ENCODE data around the gene RHOT1. TPM values are rescaled to one million over a fixed set of nuclear protein-coding genes. Genes with fewer than 3 reads are reported as not detected.

Gene RHOT1
- total RNA-seq, 1 experiment from 2014 or later, result 39.1 TPM

DNA sequence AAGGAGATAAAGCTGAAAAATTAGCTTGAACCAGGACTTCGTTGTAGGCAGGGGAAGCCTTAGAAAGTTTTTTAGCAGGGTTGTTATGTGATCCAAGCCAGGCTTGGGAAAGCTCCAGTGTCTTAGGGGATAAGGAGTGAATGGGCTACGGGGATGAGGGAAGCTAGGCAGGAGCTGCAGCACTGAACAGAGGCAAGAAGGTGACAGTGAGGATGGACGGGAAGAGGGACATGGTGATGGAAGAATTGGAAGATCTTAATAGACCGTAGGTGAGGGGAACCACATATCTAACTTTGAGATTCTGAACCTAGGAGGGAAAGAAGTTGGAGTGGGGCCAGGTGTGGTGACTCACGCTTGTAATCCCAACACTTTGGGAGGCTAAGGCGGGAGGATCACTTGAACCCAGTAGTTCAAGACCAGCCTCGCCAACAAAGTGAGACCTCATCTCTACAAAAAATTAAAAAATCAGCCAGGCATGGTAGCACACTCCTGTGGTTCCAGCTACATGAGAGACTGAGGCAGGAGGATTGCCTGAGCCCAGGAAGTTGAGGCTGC, 126.5 kb downstream of the RHOT1 start:
- DNase-seq (ENCODE audit: low read depth), result peak; percentile 32

DNA sequence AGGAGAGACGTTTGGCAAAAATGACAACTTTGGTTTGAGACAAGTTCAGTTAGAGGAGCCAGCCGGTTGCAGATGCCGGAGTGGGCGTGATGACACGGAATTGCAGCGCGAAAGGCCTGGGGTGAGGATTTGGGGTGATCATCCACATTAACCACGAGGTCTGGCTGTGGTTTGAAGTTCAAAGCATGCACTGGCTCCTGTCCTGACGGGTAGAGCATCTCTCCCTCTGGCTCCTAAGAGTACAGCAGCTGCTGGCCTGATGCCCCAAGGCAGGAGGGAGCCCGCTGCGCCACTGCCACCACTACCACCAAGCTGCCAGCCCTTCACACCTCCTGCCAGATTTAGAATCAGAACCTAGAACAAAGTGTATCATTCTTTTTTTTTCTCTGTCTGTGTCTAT, 127.1 kb downstream of the RHOT1 start:
- peak; percentile 57 for DNase-seq (ENCODE audit: low read depth)

DNA sequence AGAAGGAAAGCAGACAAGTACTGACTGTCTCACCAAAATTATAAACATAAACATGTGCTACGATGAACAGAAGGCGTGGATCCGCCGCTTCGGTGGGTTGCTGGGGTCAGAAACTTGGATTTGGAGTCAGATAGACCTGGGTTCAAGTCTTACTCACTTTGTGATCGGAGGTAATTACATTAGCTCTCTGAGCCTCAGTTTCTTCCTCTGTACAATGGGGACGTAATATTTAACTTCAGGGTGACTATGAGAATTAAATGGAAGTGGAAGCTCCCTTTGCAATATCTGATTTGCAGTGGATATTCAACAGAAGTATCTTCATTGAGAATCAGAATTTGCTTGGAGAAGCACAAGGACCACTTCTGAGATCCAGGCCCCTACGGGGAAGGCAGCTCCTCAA, 129.5 kb downstream of the RHOT1 start:
- DNase-seq (ENCODE audit: low read depth), result no peak

DNA sequence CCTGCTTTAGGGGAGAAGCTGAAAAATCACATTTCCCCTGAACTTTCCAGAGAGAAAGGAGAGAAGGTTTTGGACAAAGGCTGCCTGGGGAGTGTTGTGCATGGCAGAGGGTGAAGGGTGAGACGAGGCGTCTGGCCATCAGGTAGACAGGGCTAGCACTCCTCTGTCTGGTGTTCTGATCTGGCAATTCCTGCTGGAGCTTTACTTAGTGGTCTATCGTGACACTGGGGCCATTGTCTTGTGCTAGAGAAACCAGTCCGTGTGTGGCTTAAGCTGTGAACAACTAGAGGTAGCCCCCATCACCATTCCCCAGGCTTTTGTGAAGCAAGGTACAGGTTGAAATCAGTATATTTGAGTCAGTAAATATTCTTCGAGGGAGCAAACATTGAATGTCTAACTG, 131.8 kb downstream of the RHOT1 start:
- DNase-seq (ENCODE audit: low read depth), result no peak

DNA sequence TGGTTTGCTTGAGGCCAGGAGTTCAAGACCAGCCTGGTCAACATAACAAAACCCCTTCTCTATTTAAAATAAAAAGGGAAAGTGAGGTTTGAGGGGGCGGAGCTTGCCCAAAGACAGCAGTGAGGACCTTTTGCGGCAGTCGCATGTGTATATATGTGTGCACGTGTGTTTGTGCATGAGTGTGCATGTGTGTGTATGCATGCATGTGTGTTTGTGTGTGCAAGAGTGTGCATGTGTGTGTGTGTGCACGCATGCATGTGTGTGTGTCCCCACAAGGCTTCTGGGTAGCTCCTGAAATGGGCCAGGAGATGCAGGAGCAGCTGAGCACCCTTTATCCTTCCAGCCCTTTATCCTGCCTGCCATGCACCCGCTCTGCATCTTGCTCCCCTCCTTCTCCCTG, 132.3 kb downstream of the RHOT1 start:
- no peak for DNase-seq (ENCODE audit: low read depth)

Other genes starting within 250 kb of the RHOT1 start
- 33.8 and 44.4 TPM in 2 replicates for gene UTP6, start 240.8 kb upstream of the RHOT1 start, total RNA-seq (2014; rRNA removed; shearing (Covaris generic))
- 21.7 and 30.5 TPM in 2 replicates for gene SUZ12, start 205.5 kb upstream of the RHOT1 start, total RNA-seq (2014; rRNA removed; shearing (Covaris generic))
- 8.7 and 12.9 TPM in 2 replicates for gene LRRC37B, start 135.1 kb upstream of the RHOT1 start, total RNA-seq (2014; rRNA removed; shearing (Covaris generic))
- 0.02 and 0.30 TPM in 2 replicates for gene RHBDL3, start 123.3 kb downstream of the RHOT1 start, total RNA-seq (2014; rRNA removed; shearing (Covaris generic))
- 17.2 and 21.6 TPM in 2 replicates for gene C17orf75, start 199.7 kb downstream of the RHOT1 start, total RNA-seq (2014; rRNA removed; shearing (Covaris generic))
- 163 and 195 TPM in 2 replicates for gene ZNF207, start 207.7 kb downstream of the RHOT1 start, total RNA-seq (2014; rRNA removed; shearing (Covaris generic))